ENCODE results near the gene CACNA1F.

CACNA1F gene

DNA sequence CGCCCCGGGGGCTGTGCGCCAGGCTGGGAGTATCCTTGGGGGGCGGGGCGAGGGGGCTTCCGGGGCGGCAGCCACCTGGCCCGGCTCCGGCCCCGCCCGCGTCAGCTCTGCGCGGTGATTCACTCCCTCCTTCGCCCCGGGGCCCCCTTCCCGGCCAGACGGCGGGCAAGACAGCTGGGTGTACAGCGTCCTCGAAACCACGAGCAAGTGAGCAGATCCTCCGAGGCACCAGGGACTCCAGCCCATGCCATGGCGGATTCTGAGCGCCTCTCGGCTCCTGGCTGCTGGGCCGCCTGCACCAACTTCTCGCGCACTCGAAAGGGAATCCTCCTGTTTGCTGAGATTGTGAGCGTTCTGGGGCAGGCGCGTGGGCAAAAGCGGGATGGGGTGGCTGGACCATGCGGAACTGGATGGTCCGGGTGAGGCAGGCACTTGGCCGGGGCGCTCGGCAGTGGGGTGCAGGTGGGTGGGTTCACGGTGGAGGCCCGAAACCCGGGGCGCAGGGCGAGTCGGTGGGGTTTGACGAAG is 61.3 kb downstream of the CACNA1F start, which contains the start of gene PLP2:
Gene PLP2 (plus strand): TSS at position 147 of the 528 bp plus-strand sequence. CDS start 103 bp downstream, at position 250.
- H3K4me1 ChIP-seq (ENCODE audit: insufficient read depth, poor library complexity, severe bottlenecking), result peaks cover 29% of the 10 kb centered on the region
- TF ChIP-seq CTCF (IDR thresholded peaks at IDR 0.05; ENCODE audit: poor library complexity, severe bottlenecking), result no peak
- ATAC-seq (ENCODE audit: low read depth), result peak; percentile 49

DNA sequence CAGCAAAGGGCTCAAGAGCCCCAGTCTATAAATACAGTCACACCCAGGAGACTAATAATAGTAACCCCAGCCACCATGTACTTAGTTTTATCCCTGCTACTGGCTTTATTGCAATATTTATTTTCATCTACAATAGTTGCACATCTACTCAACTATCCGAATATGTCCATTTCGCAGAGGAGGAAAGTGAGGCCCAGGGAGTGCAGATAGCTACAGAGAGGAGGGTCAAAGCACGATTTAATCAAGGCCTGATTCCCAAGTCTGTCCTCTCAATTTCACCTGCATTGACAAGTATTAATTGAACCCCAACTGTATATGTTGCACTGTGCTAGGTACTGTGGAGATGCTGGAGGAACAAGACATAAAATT is 65.4 kb downstream of the CACNA1F start:
- Histone ChIP-seq H3K9me3 (ENCODE audit: severe bottlenecking) (no peaks in the 10 kb centered on the region), H3K4me1 (ENCODE audit: insufficient read depth, poor library complexity, severe bottlenecking) (peaks cover 6% of the 10 kb centered on the region), H3K27me3 (ENCODE audit: insufficient read depth, poor library complexity, severe bottlenecking) (no peaks in the 10 kb centered on the region), H3K27ac (ENCODE audit: poor library complexity, severe bottlenecking) (peak overlapping the region; percentile 99), H3K4me3 (ENCODE audit: severe bottlenecking) (peak overlapping the region; percentile 26), H3K36me3 (ENCODE audit: low read depth) (peaks cover 2% of the 10 kb centered on the region)
- ATAC-seq (ENCODE audit: low read depth), result no peak
- DNase-seq (ENCODE audit: low spot score), result no peak
- TF ChIP-seq CTCF (IDR thresholded peaks at IDR 0.05; ENCODE audit: poor library complexity, severe bottlenecking), result no peak

More for the DNA sequence above, 61.3 kb downstream of the CACNA1F start, which contains the start of gene PLP2:
- H3K27ac ChIP-seq (ENCODE audit: poor library complexity, severe bottlenecking), result peak within 1 kb of the TSS; percentile 92
- no peaks in the 10 kb centered on the region for H3K27me3 ChIP-seq (ENCODE audit: insufficient read depth, poor library complexity, severe bottlenecking)
- no peaks in the 10 kb centered on the region for H3K9me3 ChIP-seq (ENCODE audit: severe bottlenecking)
- no peak for DNase-seq (ENCODE audit: low spot score)
- peak within 1 kb of the TSS; percentile 80 for H3K4me3 ChIP-seq (ENCODE audit: severe bottlenecking)
- H3K36me3 ChIP-seq (ENCODE audit: low read depth), result peaks cover 37% of the 10 kb centered on the region

- ATAC-seq (ENCODE audit: low read depth) (peak; percentile 47), DNase-seq (ENCODE audit: low spot score) (no peak)
- H3K4me1 ChIP-seq (ENCODE audit: insufficient read depth, poor library complexity, severe bottlenecking), result peaks cover 6% of the 10 kb centered on the region
- no peaks in the 10 kb centered on the region for H3K36me3 ChIP-seq (ENCODE audit: low read depth)
- no peak for TF ChIP-seq CTCF (IDR thresholded peaks at IDR 0.05; ENCODE audit: poor library complexity, severe bottlenecking)
- peak overlapping the region; percentile 26 for H3K4me3 ChIP-seq (ENCODE audit: severe bottlenecking)
- H3K27ac ChIP-seq (ENCODE audit: poor library complexity, severe bottlenecking), result peak overlapping the region; percentile 99
- H3K9me3 ChIP-seq (ENCODE audit: severe bottlenecking), result no peaks in the 10 kb centered on the region
- no peaks in the 10 kb centered on the region for H3K27me3 ChIP-seq (ENCODE audit: insufficient read depth, poor library complexity, severe bottlenecking)
Measured at GRCh38 chrX:49166914-49167739, 66.0 kb downstream of the CACNA1F start.

DNA sequence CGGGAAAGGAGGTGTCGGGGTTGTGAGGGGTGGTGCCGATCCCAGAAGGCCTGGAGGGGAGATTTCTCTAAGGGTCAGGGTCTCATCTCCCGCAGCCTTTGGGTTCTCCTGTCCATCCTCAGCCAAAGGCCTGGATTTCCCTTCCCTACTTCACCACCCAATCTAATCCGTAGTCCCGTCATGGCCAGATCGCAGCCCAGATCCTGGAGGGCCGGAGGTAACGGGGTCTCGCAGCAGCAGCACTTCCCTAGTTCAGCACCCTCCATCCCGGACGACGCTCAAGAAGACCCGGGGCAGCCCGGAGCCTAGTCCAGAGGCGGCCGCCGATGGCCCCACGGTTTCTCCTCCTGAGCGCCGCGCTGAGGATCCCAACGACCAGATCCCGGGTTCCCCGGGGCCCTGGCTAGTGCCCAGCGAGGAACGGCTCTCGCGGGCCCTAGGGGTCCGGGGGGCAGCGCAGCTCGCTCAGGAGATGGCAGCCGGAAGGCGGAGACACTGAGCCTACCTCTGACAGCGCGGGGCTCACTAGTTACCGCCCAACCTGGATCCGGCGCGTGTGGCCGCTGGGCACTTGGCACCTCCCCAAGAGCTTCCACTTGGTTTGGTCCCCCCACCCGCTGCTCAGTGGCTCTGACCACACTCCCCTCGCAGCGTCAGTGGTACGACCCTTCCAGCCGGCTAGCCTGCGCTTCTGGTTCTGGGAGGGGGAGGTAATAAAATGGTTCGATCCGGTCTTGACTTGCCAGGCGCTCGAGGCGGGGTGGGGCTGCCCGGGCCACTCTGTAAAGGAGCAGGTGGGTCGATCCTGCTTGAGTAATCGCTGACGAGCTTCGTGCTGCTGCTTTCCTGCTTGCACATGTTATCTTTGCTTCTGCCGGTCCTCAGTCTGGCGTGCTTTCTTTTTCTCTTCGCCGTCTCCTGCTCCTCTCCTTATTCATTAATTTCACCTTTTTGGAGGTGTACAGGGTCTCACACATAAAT is 66.9 kb downstream of the CACNA1F start:
- Histone ChIP-seq H3K9me3 (ENCODE audit: severe bottlenecking) (no peaks in the 10 kb centered on the region), H3K4me3 (ENCODE audit: severe bottlenecking) (peak overlapping the region; percentile 30), H3K4me1 (ENCODE audit: insufficient read depth, poor library complexity, severe bottlenecking) (peaks cover 6% of the 10 kb centered on the region), H3K27ac (ENCODE audit: poor library complexity, severe bottlenecking) (peak overlapping the region; percentile 99), H3K36me3 (ENCODE audit: low read depth) (no peaks in the 10 kb centered on the region), H3K27me3 (ENCODE audit: insufficient read depth, poor library complexity, severe bottlenecking) (no peaks in the 10 kb centered on the region)
- ATAC-seq (ENCODE audit: low read depth) (peak; percentile 60), DNase-seq (ENCODE audit: low spot score) (peak; percentile 92)
- peak; percentile 36 for TF ChIP-seq CTCF (IDR thresholded peaks at IDR 0.05; ENCODE audit: poor library complexity, severe bottlenecking)
